ENCODE data around the gene ENPP7. TPM values are rescaled to one million over a fixed set of nuclear protein-coding genes. Genes with fewer than 3 reads are reported as not detected.

Gene ENPP7
- not detected in 5 replicates for total RNA-seq (2022; extraction: Qiagen RNA extraction; ENCODE audit: low read depth)

GRCh38 chr17:79730769-79731483, at the start of gene ENPP7:
Gene ENPP7, plus strand, starts transcription at chr17:79730943. Its CDS starts 197 bp downstream, at chr17:79731140.

GRCh38 chr17:79777894-79778503, 47.3 kb downstream of the ENPP7 start, which contains the start of gene CBX2:
Gene CBX2, plus strand, starts transcription at chr17:79778148. Its CDS starts 88 bp downstream, at chr17:79778236.

Other genes with a start within 250 kb of the ENPP7 start
- gene RBFOX3, start 119.9 kb upstream of the ENPP7 start, total RNA-seq (2022; extraction: Qiagen RNA extraction; ENCODE audit: low read depth), result 2.7 to 5.0 TPM (median 3.3 TPM) in 5 replicates
- gene CBX2, start 47.2 kb downstream of the ENPP7 start, total RNA-seq (2022; extraction: Qiagen RNA extraction; ENCODE audit: low read depth), result 13.5 to 19.3 TPM (median 18.5 TPM) in 5 replicates
- 14.3 to 24.2 TPM (median 22.3 TPM) in 5 replicates for gene CBX8, start 66.1 kb downstream of the ENPP7 start, total RNA-seq (2022; extraction: Qiagen RNA extraction; ENCODE audit: low read depth)
- gene CBX4, start 108.5 kb downstream of the ENPP7 start, total RNA-seq (2022; extraction: Qiagen RNA extraction; ENCODE audit: low read depth), result 24.2 to 33.8 TPM (median 32.2 TPM) in 5 replicates

Data from A549 treated with CpdA at 1 μM for 4 hours (cell line).